Activated CD4-positive, alpha-beta T cell treated with anti-CD3 and anti-CD28 coated beads, Interleukin-2, amount 50 U/mL, for 4 hours (primary cell): ENCODE data around the gene ITIH3.
A peak's percentile ranks its signal among the peaks of the same experiment; 100 is the strongest.
"Not testable (repeated sequence)": the region's sequence is repeated elsewhere in the genome, so short reads cannot be mapped to it uniquely, and the experiment has no call there.

Experiments used
- DNase-seq, 2 experiments: peaks; one replicate each; pipeline ENCODE4 v3.0.0-alpha.2; 2020

ITIH3 gene

GRCh38 chr3:52794612-52795099, at the start of gene ITIH3:
ITIH3 (plus strand) TSS chr3:52794796; CDS start chr3:52794804, 8 bp downstream.
- DNase-seq = no peak

GRCh38 chr3:52752045-52752660, 42.4 kb upstream of the ITIH3 start:
- DNase-seq = no peak

GRCh38 chr3:52754373-52754772, 40.2 kb upstream of the ITIH3 start:
- DNase-seq = no peak

GRCh38 chr3:52756141-52756540, 38.5 kb upstream of the ITIH3 start:
- no peak for DNase-seq

GRCh38 chr3:52763466-52763865, 31.1 kb upstream of the ITIH3 start:
- no peak for DNase-seq

- no peak for DNase-seq
Measured at GRCh38 chr3:52769786-52770455, 24.7 kb upstream of the ITIH3 start.

- DNase-seq = peak; percentile 67 to 69
Measured at GRCh38 chr3:52770496-52771333, 23.9 kb upstream of the ITIH3 start, which contains the start of gene NEK4. NEK4 (minus strand) TSS chr3:52770940; CDS start chr3:52770746, 194 bp downstream.

GRCh38 chr3:52771334-52771681, 23.3 kb upstream of the ITIH3 start:
- no peak for DNase-seq

- DNase-seq = no peak
Measured at GRCh38 chr3:52771702-52772101, 22.9 kb upstream of the ITIH3 start.

GRCh38 chr3:52773361-52774065, 21.1 kb upstream of the ITIH3 start:
- no peak for DNase-seq

- no peak for DNase-seq
Measured at GRCh38 chr3:52774066-52774713, 20.4 kb upstream of the ITIH3 start.

GRCh38 chr3:52774901-52775864, 19.4 kb upstream of the ITIH3 start:
- no peak for DNase-seq

- DNase-seq = no peak
Measured at GRCh38 chr3:52775877-52776276, 18.7 kb upstream of the ITIH3 start.

- DNase-seq = not testable (repeated sequence)
Measured at GRCh38 chr3:52776486-52776885, 18.1 kb upstream of the ITIH3 start.

- no peak for DNase-seq
Measured at GRCh38 chr3:52777127-52777958, 17.3 kb upstream of the ITIH3 start, which contains the start of gene ITIH1. ITIH1 (plus strand) TSS chr3:52777599; CDS start chr3:52777616, 17 bp downstream.

- DNase-seq = no peak
Measured at GRCh38 chr3:52777959-52778805, 16.4 kb upstream of the ITIH3 start.

GRCh38 chr3:52779011-52779836, 15.4 kb upstream of the ITIH3 start:
- DNase-seq = no peak
